Testis (tissue), 2 donors: ENCODE data around the gene KCNQ5.

ENCODE experiments used
- CTCF ChIP-seq, 3 experiments: fragments of 450-650 bp in 2 of 3; fragments of 200-600 bp in 1 of 3; sonication (generic) in 1 of 3; IDR thresholded peaks; one replicate each; pipeline ENCODE4 v1.5.1; 2016 to 2019; ENCODE audit warnings: antibody characterized with exemption in 3 of 3, mild to moderate bottlenecking in 2 of 3, moderate library complexity in 1 of 3
- POLR2A ChIP-seq: fragments of 450-650 bp; IDR thresholded peaks from one replicate; pipeline ENCODE4 v1.6.1; 2017; ENCODE audit warnings: antibody characterized with exemption, mild to moderate bottlenecking, moderate library complexity

DNA sequence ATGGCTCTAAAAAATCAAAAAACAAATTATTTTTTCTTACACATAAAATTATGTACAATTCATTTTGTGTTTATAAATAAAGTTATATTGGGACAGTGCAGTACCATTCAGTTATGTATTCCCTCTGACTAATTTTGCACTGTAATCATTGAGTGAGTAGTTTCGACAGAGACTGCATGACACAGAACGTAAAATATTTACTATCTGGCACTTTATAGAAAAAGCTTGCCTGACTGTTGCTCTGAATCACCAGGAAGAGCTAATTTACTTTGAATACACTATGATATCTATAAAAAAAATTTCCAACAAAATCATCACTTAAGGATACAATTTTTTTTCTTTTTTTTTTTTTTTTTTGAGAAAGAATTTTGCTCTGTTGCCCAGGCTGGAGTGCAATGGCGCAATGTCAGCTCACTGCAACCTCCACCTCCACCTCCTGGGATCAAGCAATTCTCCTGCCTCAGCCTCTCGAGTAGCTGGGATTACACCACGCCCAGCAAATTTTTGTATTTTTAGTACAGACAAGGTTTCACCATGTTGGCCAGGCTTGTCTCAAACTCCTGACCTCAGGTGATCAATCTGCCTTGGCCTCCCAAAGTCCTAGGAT, 614.4 kb downstream of the KCNQ5 start:
- TF ChIP-seq CTCF (IDR thresholded peaks at IDR 0.05) (no peak), POLR2A (no peak)
